GM18511 (cell line): ENCODE measurements around the gene KAZN.

Experiments
- ATAC-seq: cut with Tn5 transposase; IDR thresholded peaks from one replicate; pipeline ENCODE4 v1.9.1; 2021; ENCODE audit warnings: mild to moderate bottlenecking, moderate library complexity; ENCODE audit not compliant: unreplicated experiment

The KAZN gene

GRCh38 chr1:14945132-14946010 is 346.9 kb downstream of the KAZN start:
- ATAC-seq = no peak

GRCh38 chr1:14946011-14946359 is 347.5 kb downstream of the KAZN start:
- ATAC-seq = no peak

- ATAC-seq = no peak
Observed at GRCh38 chr1:14946684-14947238, 348.3 kb downstream of the KAZN start.

GRCh38 chr1:14947421-14947820 is 348.9 kb downstream of the KAZN start:
- no peak for ATAC-seq

- ATAC-seq = no peak
Observed at GRCh38 chr1:14948112-14948652, 349.7 kb downstream of the KAZN start.

GRCh38 chr1:14949270-14949835 is 350.9 kb downstream of the KAZN start:
- ATAC-seq = no peak

- ATAC-seq = no peak
Observed at GRCh38 chr1:14949836-14950713, 351.6 kb downstream of the KAZN start.

- ATAC-seq = no peak
Observed at GRCh38 chr1:14951766-14952165, 353.3 kb downstream of the KAZN start.

GRCh38 chr1:14952626-14953314 is 354.3 kb downstream of the KAZN start:
- ATAC-seq = no peak

GRCh38 chr1:14954210-14954609 is 355.7 kb downstream of the KAZN start:
- ATAC-seq = no peak

- ATAC-seq = no peak
Observed at GRCh38 chr1:14954930-14955329, 356.4 kb downstream of the KAZN start.

GRCh38 chr1:14955402-14955801 is 356.9 kb downstream of the KAZN start:
- ATAC-seq = no peak

GRCh38 chr1:14955976-14956375 is 357.5 kb downstream of the KAZN start:
- ATAC-seq = no peak

- no peak for ATAC-seq
Observed at GRCh38 chr1:14956579-14957195, 358.2 kb downstream of the KAZN start.

GRCh38 chr1:14957375-14958098 is 359.1 kb downstream of the KAZN start:
- ATAC-seq = no peak

- no peak for ATAC-seq
Observed at GRCh38 chr1:14958249-14959058, 360.0 kb downstream of the KAZN start.

GRCh38 chr1:14959059-14959694 is 360.7 kb downstream of the KAZN start:
- ATAC-seq = no peak

GRCh38 chr1:14961661-14962267 is 363.3 kb downstream of the KAZN start:
- ATAC-seq = no peak
